WTC11 (cell line): ENCODE results near the gene SDK2.

Source experiments
- CREB1 ChIP-seq: sonication (generic); formaldehyde crosslinking; IDR thresholded peaks from 2 replicates; pipeline ENCODE4 v1.8.0; 2023; ENCODE audit warnings: mild to moderate bottlenecking, missing genetic modification reagents
- ELF4 ChIP-seq: sonication (generic); formaldehyde crosslinking; IDR thresholded peaks from 2 replicates; pipeline ENCODE4 v1.8.1; 2022; ENCODE audit warnings: low read depth, mild to moderate bottlenecking, moderate library complexity, missing genetic modification reagents
- JUN ChIP-seq: sonication (generic); formaldehyde crosslinking; IDR thresholded peaks from 2 replicates; pipeline ENCODE4 v1.8.0; 2023; ENCODE audit warnings: mild to moderate bottlenecking, missing genetic modification reagents
- NR3C1 ChIP-seq: sonication (generic); formaldehyde crosslinking; conservative IDR thresholded peaks from 2 replicates; pipeline ENCODE4 v1.8.1; 2023; ENCODE audit warnings: low read depth, mild to moderate bottlenecking, missing genetic modification reagents
- SP1 ChIP-seq: sonication (generic); formaldehyde crosslinking; conservative IDR thresholded peaks from 2 replicates; pipeline ENCODE4 v1.8.1; 2022; ENCODE audit warnings: missing genetic modification reagents
- TEAD1 ChIP-seq: sonication (generic); formaldehyde crosslinking; IDR thresholded peaks from 2 replicates; pipeline ENCODE4 v1.8.0; 2022; ENCODE audit warnings: mild to moderate bottlenecking, missing genetic modification reagents
- ZNF121 ChIP-seq: sonication (generic); formaldehyde crosslinking; IDR thresholded peaks from 2 replicates; pipeline ENCODE4 v1.8.0; 2023; ENCODE audit warnings: missing genetic modification reagents
- ZNF232 ChIP-seq: sonication (generic); formaldehyde crosslinking; IDR thresholded peaks from 2 replicates; pipeline ENCODE4 v1.8.0; 2022; ENCODE audit warnings: mild to moderate bottlenecking, missing genetic modification reagents
- TF ChIP-seq, protein P1 (sequence below): sonication (generic); formaldehyde crosslinking; IDR thresholded peaks from 2 replicates; pipeline ENCODE4 v1.8.1; 2023; ENCODE audit warnings: mild to moderate bottlenecking, missing genetic modification reagents, moderate library complexity
- TF ChIP-seq, protein P2 (sequence below): sonication (generic); formaldehyde crosslinking; IDR thresholded peaks from 2 replicates; pipeline ENCODE4 v1.8.1; 2023; ENCODE audit warnings: mild to moderate bottlenecking, moderate library complexity, missing genetic modification reagents
- TF ChIP-seq, protein P3 (sequence below): fragments of 200-600 bp; IDR thresholded peaks from 2 replicates; pipeline ENCODE4 v1.8.0; 2022; ENCODE audit warnings: antibody characterized with exemption
- TF ChIP-seq, protein P4 (sequence below): sonication (generic); formaldehyde crosslinking; IDR thresholded peaks from 2 replicates; pipeline ENCODE4 v1.8.1; 2023; ENCODE audit warnings: mild to moderate bottlenecking, missing genetic modification reagents, moderate library complexity
- TF ChIP-seq, protein P5 (sequence below): fragments of 250-450 bp; sonication (Bioruptor Pico); IDR thresholded peaks from 2 replicates; pipeline ENCODE4 v1.9.0; 2021; ENCODE audit warnings: mild to moderate bottlenecking

DNA sequence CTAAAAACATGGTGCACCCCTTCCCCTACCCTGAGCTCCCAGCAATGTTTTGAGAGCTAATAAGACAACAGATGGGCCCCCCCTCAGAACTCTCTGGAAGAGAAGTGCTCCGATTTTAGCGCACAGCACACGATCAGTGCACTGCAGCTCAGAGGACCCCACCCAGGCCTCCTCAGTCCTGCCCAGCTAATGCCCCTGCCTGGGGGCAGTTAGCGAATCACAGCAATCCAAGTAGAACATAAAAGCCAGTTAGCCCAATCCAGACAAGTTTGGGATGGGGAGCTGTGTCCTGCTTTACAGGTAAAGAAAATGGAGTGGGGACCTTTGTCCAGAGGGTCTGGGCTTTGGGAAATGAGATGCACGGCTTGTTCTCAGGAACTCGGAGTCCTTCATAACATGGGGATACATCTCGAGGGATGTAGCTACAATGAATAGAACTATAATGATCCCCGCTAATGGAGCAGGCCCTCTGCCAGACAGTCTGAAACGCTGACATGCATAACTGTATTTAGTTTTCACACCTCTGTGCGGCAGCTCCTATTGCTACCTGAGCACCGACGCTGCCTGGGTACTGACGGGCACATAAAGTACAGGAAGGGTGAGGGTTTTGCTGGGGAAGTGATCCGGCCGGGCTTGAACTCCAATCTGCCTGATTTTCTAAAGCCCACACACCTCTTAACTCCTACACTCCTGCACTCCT lies 302.7 kb downstream of the SDK2 start:
- TF ChIP-seq, protein P1, sequence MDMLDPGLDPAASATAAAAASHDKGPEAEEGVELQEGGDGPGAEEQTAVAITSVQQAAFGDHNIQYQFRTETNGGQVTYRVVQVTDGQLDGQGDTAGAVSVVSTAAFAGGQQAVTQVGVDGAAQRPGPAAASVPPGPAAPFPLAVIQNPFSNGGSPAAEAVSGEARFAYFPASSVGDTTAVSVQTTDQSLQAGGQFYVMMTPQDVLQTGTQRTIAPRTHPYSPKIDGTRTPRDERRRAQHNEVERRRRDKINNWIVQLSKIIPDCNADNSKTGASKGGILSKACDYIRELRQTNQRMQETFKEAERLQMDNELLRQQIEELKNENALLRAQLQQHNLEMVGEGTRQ (CRISPR knock-in tag), result no peak
- TF ChIP-seq SP1 (CRISPR knock-in tag) (no peak), NR3C1 (CRISPR knock-in tag) (no peak), ELF4 (CRISPR knock-in tag) (no peak), CREB1 (CRISPR knock-in tag) (no peak), ZNF232 (CRISPR knock-in tag) (no peak), JUN (no peak), TEAD1 (CRISPR knock-in tag) (no peak), ZNF121 (no peak)
- TF ChIP-seq, protein P2, sequence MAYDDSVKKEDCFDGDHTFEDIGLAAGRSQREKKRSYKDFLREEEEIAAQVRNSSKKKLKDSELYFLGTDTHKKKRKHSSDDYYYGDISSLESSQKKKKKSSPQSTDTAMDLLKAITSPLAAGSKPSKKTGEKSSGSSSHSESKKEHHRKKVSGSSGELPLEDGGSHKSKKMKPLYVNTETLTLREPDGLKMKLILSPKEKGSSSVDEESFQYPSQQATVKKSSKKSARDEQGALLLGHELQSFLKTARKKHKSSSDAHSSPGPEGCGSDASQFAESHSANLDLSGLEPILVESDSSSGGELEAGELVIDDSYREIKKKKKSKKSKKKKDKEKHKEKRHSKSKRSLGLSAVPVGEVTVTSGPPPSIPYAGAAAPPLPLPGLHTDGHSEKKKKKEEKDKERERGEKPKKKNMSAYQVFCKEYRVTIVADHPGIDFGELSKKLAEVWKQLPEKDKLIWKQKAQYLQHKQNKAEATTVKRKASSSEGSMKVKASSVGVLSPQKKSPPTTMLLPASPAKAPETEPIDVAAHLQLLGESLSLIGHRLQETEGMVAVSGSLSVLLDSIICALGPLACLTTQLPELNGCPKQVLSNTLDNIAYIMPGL (CRISPR knock-in tag), result no peak
- TF ChIP-seq, protein P3, sequence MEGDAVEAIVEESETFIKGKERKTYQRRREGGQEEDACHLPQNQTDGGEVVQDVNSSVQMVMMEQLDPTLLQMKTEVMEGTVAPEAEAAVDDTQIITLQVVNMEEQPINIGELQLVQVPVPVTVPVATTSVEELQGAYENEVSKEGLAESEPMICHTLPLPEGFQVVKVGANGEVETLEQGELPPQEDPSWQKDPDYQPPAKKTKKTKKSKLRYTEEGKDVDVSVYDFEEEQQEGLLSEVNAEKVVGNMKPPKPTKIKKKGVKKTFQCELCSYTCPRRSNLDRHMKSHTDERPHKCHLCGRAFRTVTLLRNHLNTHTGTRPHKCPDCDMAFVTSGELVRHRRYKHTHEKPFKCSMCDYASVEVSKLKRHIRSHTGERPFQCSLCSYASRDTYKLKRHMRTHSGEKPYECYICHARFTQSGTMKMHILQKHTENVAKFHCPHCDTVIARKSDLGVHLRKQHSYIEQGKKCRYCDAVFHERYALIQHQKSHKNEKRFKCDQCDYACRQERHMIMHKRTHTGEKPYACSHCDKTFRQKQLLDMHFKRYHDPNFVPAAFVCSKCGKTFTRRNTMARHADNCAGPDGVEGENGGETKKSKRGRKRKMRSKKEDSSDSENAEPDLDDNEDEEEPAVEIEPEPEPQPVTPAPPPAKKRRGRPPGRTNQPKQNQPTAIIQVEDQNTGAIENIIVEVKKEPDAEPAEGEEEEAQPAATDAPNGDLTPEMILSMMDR, result no peak
- TF ChIP-seq, protein P4, sequence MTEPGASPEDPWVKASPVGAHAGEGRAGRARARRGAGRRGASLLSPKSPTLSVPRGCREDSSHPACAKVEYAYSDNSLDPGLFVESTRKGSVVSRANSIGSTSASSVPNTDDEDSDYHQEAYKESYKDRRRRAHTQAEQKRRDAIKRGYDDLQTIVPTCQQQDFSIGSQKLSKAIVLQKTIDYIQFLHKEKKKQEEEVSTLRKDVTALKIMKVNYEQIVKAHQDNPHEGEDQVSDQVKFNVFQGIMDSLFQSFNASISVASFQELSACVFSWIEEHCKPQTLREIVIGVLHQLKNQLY, result no peak
- TF ChIP-seq, protein P5, sequence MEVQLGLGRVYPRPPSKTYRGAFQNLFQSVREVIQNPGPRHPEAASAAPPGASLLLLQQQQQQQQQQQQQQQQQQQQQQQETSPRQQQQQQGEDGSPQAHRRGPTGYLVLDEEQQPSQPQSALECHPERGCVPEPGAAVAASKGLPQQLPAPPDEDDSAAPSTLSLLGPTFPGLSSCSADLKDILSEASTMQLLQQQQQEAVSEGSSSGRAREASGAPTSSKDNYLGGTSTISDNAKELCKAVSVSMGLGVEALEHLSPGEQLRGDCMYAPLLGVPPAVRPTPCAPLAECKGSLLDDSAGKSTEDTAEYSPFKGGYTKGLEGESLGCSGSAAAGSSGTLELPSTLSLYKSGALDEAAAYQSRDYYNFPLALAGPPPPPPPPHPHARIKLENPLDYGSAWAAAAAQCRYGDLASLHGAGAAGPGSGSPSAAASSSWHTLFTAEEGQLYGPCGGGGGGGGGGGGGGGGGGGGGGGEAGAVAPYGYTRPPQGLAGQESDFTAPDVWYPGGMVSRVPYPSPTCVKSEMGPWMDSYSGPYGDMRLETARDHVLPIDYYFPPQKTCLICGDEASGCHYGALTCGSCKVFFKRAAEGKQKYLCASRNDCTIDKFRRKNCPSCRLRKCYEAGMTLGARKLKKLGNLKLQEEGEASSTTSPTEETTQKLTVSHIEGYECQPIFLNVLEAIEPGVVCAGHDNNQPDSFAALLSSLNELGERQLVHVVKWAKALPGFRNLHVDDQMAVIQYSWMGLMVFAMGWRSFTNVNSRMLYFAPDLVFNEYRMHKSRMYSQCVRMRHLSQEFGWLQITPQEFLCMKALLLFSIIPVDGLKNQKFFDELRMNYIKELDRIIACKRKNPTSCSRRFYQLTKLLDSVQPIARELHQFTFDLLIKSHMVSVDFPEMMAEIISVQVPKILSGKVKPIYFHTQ (CRISPR knock-in tag), result no peak
